Measurements from ENCODE around the gene CYBA. TPM values are rescaled to one million over a fixed set of nuclear protein-coding genes. Genes with fewer than 3 reads are reported as not detected.

Gene CYBA
- total and polyA plus RNA-seq, 10 of the 15 experiments (the other 5 are each of a cell fraction or from before 2014, with no cell fraction given) = 0.55 to 598 (median 258) TPM

DNA sequence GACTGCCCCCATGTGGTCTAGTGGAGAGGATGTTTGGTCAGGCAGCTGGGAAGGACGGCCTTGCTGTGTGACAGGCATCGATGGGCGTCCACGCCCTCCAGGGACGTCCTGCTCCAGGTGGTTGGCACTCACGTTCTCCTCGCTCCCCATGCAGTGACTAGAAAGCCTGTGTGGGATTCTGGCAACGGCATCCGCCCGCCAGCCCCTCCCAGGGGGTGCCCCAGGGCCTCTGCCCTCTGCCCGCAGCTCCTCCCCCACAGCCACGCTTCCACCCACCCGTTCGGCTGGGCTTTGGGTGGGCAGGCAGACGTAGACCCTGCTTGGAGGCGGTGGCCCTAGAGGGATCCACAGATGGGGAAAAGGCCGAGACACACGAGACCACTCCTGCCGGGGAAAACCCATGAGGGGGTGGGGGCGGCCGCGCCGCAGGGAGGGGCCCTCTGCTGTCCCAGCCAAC, 17.1 kb downstream of the CYBA start (continued):
- TF ChIP-seq, protein P1, sequence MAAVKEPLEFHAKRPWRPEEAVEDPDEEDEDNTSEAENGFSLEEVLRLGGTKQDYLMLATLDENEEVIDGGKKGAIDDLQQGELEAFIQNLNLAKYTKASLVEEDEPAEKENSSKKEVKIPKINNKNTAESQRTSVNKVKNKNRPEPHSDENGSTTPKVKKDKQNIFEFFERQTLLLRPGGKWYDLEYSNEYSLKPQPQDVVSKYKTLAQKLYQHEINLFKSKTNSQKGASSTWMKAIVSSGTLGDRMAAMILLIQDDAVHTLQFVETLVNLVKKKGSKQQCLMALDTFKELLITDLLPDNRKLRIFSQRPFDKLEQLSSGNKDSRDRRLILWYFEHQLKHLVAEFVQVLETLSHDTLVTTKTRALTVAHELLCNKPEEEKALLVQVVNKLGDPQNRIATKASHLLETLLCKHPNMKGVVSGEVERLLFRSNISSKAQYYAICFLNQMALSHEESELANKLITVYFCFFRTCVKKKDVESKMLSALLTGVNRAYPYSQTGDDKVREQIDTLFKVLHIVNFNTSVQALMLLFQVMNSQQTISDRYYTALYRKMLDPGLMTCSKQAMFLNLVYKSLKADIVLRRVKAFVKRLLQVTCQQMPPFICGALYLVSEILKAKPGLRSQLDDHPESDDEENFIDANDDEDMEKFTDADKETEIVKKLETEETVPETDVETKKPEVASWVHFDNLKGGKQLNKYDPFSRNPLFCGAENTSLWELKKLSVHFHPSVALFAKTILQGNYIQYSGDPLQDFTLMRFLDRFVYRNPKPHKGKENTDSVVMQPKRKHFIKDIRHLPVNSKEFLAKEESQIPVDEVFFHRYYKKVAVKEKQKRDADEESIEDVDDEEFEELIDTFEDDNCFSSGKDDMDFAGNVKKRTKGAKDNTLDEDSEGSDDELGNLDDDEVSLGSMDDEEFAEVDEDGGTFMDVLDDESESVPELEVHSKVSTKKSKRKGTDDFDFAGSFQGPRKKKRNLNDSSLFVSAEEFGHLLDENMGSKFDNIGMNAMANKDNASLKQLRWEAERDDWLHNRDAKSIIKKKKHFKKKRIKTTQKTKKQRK (IDR thresholded peaks at IDR 0.05; ENCODE audit: low read depth, low read length) = no peak
- TF ChIP-seq MEF2A (IDR thresholded peaks at IDR 0.05; ENCODE audit: insufficient read depth, low read depth, low read length) = no peak
- no peak for TF ChIP-seq CREM (IDR thresholded peaks at IDR 0.05; ENCODE audit: low read depth)
- TF ChIP-seq HDGF (IDR thresholded peaks at IDR 0.05) = 0 out of 2 replicates have a peak, but pooled peaks have one; percentile 25
- TF ChIP-seq NRF1 (conservative IDR thresholded peaks at IDR 0.05; ENCODE audit: low read depth, low read length) = no peak
- TF ChIP-seq, protein P2, sequence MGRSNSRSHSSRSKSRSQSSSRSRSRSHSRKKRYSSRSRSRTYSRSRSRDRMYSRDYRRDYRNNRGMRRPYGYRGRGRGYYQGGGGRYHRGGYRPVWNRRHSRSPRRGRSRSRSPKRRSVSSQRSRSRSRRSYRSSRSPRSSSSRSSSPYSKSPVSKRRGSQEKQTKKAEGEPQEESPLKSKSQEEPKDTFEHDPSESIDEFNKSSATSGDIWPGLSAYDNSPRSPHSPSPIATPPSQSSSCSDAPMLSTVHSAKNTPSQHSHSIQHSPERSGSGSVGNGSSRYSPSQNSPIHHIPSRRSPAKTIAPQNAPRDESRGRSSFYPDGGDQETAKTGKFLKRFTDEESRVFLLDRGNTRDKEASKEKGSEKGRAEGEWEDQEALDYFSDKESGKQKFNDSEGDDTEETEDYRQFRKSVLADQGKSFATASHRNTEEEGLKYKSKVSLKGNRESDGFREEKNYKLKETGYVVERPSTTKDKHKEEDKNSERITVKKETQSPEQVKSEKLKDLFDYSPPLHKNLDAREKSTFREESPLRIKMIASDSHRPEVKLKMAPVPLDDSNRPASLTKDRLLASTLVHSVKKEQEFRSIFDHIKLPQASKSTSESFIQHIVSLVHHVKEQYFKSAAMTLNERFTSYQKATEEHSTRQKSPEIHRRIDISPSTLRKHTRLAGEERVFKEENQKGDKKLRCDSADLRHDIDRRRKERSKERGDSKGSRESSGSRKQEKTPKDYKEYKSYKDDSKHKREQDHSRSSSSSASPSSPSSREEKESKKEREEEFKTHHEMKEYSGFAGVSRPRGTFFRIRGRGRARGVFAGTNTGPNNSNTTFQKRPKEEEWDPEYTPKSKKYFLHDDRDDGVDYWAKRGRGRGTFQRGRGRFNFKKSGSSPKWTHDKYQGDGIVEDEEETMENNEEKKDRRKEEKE (IDR thresholded peaks at IDR 0.05) = no peak
- TF ChIP-seq GATAD2B (conservative IDR thresholded peaks at IDR 0.05; ENCODE audit: low read depth) = peak; percentile 48; the same call in 1 of the 2 replicates
- TF ChIP-seq, protein P3, sequence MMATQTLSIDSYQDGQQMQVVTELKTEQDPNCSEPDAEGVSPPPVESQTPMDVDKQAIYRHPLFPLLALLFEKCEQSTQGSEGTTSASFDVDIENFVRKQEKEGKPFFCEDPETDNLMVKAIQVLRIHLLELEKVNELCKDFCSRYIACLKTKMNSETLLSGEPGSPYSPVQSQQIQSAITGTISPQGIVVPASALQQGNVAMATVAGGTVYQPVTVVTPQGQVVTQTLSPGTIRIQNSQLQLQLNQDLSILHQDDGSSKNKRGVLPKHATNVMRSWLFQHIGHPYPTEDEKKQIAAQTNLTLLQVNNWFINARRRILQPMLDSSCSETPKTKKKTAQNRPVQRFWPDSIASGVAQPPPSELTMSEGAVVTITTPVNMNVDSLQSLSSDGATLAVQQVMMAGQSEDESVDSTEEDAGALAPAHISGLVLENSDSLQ (IDR thresholded peaks at IDR 0.05) = peak; percentile 70; the same call in 1 of the 2 replicates
- TF ChIP-seq, protein P4, sequence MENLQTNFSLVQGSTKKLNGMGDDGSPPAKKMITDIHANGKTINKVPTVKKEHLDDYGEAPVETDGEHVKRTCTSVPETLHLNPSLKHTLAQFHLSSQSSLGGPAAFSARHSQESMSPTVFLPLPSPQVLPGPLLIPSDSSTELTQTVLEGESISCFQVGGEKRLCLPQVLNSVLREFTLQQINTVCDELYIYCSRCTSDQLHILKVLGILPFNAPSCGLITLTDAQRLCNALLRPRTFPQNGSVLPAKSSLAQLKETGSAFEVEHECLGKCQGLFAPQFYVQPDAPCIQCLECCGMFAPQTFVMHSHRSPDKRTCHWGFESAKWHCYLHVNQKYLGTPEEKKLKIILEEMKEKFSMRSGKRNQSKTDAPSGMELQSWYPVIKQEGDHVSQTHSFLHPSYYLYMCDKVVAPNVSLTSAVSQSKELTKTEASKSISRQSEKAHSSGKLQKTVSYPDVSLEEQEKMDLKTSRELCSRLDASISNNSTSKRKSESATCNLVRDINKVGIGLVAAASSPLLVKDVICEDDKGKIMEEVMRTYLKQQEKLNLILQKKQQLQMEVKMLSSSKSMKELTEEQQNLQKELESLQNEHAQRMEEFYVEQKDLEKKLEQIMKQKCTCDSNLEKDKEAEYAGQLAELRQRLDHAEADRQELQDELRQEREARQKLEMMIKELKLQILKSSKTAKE (IDR thresholded peaks at IDR 0.05; ENCODE audit: low read depth, poor library complexity, severe bottlenecking) = peak; percentile 49
- no peak; the same call in 1 of the 2 replicates for TF ChIP-seq LARP7 (IDR thresholded peaks at IDR 0.05)
- peak; percentile 81 for TF ChIP-seq NR2F1 (conservative IDR thresholded peaks at IDR 0.05)
- TF ChIP-seq MTA2 (IDR thresholded peaks at IDR 0.05; ENCODE audit: low read depth) = peak; percentile 55; the same call in 1 of the 2 replicates
- TF ChIP-seq IKZF2 (IDR thresholded peaks at IDR 0.05) = peak; percentile 64 to 77; a peak in 2 of 4 replicates
- 0 out of 2 replicates have a peak, but pooled peaks have one; percentile 52 for TF ChIP-seq NBN (IDR thresholded peaks at IDR 0.05)
- peak; percentile 56 for TF ChIP-seq MEF2B (IDR thresholded peaks at IDR 0.05; ENCODE audit: partially characterized antibody, poor library complexity, severe bottlenecking)
- TF ChIP-seq SREBF2 (IDR thresholded peaks at IDR 0.05; ENCODE audit: low read length) = no peak
- no peak for TF ChIP-seq YBX1 (IDR thresholded peaks at IDR 0.05)
- no peak for TF ChIP-seq BMI1 (IDR thresholded peaks at IDR 0.05; ENCODE audit: borderline replicate concordance)
- TF ChIP-seq, protein P5, sequence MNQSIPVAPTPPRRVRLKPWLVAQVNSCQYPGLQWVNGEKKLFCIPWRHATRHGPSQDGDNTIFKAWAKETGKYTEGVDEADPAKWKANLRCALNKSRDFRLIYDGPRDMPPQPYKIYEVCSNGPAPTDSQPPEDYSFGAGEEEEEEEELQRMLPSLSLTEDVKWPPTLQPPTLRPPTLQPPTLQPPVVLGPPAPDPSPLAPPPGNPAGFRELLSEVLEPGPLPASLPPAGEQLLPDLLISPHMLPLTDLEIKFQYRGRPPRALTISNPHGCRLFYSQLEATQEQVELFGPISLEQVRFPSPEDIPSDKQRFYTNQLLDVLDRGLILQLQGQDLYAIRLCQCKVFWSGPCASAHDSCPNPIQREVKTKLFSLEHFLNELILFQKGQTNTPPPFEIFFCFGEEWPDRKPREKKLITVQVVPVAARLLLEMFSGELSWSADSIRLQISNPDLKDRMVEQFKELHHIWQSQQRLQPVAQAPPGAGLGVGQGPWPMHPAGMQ (IDR thresholded peaks at IDR 0.05; ENCODE audit: borderline replicate concordance) = no peak
- no peak; the same call in 1 of the 2 replicates for TF ChIP-seq YY1 (IDR thresholded peaks at IDR 0.05; ENCODE audit: low read depth, low read length)
- no peak for TF ChIP-seq NFYA (IDR thresholded peaks at IDR 0.05; ENCODE audit: borderline replicate concordance, low read depth, low read length)

All from GM12878 (cell line).